CD4-positive, alpha-beta T cell treated with Interleukin-1 beta for 1 hour (primary cell): ENCODE measurements around the gene OTUB1.
"Not testable (repeated sequence)": the region's sequence is repeated elsewhere in the genome, so short reads cannot be mapped to it uniquely, and the experiment has no call there.

ENCODE experiments used
- DNase-seq, 2 donors: peaks; one replicate each; pipeline ENCODE4 v3.0.0-alpha.2; 2020 to 2022

OTUB1 gene

DNA sequence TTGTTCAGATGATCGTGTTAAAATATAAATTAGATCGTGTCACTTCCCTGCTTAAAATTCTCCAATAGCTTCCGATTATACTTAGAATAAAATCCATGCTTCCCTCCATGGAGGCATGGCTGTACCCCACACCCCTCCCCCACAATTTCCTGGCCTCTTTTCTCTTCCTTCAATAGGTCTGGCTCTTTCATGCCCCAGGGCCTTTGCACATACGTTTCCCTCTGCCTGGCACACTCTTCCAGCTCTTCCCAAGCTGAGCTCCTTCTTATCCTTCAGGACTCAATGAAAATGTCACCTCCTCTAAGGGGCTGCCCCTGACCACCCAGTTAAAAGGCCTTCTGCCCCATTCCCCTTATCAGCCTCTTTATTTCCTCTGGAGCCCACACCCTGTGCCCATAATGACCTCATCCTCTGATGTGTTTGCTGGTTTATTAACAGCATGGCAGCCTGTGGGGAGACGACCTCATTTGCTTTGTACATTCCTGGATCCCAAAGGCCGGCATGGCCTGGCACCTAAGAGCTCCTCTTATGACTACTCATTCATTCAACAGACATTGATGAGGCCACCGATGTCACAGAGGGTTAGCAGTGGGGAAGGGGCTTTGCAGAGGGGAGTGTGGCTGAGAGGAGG is 40.5 kb downstream of the OTUB1 start:
- DNase-seq = no peak

DNA sequence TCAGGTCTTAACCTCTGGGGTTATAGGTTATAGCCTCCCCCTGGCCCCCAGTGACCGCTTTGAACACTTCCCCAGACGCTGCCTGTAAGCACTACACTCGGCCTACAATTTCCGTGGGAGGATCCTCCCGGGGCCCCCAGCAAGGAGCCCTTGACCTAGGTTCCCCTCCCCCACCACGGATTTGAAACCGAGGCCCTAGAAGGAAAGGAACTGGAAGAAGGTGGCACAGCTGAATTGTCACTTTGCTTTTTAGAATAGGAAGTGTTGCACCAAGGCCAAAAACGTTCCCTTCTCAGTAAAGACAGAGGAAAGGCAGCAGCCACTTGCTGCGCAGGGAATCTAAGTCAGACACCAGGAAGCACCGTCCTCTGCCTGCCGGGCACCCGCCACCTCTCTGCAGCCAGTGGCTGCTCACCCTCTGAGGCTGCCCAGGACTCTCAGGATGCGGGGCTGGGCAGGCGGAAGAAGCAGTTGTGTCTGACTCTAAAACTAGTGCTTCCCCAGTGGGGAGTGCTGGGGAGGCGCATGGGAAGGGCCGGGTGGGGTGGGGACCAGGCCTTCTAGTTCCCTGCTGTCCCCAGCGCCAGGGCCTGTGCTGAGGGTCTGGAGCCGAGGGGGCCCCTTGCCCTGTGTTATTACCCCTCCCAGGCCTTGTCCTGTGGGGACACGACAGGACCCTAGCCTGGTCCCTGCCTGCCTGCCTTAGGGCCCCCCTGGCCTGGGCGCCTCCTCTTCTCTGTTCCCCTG is 41.6 kb downstream of the OTUB1 start:
- DNase-seq = peak; percentile 4 to 17

DNA sequence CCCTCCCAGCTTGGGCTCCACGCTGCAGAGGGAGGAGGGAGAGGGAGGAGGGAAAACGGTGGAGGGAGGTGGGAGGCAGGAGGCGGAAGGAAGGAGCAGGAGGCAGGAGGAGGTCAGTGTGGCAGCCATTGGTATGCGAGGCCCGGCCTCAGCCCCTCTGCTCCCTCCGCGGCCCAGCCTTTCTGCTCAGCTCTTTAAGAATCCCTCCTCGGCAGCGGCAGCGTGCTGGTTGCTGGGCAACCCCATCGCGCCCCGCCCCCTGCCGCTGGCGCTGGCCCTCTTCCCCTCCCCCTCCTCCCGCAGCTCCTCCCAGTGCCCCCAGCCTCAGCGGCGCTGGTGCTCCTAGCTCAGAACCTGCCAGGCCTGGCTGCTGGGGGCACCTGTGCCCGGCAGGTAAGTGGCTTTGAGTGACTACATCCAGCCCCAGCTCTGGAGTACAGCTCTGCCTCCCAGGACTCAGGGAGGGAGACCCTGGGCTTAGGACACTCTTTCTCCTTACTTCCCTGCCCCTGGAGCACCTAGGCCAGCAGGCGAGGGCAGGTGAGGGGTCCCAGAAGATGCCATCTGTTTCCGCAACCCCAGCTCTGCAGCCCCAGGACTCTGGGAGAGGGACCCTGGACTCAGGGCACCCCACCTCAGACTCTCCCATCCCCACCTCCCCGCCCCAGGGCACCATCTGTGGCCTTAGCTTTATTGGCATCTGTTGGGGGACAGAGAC is 42.3 kb downstream of the OTUB1 start:
- DNase-seq = no peak

DNA sequence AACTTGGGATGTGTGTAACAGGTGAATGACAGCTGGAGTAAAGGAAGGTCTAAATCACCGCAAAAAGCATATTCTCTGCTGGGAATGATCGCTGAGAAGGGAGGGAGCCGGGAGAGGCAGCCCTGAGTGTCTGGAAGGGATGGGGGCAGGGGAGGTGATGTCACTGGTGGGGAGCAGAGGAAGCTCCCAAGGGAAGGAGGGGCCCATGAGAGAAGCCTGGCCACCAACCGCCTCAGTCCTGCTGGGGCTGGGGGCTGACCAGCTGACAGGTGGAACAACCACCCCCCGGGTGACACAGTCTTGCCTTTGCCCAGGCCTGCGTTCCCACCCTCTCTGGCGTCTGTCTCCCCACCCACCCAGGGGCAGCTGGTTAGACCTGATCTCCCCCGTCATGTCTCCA is 43.5 kb downstream of the OTUB1 start:
- no peak for DNase-seq

DNA sequence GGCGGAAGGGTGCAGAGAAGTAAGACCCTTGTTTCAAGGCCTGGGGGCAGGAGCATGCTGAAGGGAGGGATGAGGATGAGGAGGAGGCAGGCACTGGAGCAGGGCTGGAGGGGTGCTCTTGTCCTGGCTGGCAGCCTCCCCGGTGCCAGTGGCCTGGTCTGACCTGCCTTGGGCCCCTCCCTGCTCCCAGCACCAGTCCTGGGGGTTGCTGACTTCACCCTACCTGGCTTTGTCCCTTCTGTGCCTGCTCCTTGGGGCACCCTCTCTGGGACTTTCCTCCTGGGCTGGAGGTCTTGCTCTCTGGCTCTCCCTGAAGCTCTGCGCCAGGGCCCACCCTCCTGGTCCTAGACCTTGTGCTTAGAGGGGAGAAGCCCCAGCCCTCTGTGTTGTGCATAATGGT is 44.8 kb downstream of the OTUB1 start:
- no peak for DNase-seq

DNA sequence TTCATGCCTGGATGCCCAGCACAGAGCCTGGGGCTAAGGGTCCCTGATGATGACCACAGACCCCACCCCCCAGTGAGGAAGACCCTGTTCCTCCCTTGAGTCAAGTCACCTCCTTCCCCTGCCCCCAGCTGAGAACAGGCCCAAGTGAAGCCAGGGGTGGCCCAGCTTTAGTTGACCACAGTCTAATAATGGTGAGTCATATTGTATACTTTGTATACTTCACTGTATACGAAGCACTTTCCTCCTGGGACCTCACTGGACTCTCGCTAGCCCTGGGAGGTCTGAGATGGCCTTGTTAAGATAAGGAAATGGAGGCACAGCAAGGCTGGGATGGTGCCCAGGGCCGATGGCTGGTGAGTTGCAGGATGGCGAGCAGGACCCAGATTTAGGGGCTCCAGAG is 45.8 kb downstream of the OTUB1 start:
- DNase-seq = no peak

DNA sequence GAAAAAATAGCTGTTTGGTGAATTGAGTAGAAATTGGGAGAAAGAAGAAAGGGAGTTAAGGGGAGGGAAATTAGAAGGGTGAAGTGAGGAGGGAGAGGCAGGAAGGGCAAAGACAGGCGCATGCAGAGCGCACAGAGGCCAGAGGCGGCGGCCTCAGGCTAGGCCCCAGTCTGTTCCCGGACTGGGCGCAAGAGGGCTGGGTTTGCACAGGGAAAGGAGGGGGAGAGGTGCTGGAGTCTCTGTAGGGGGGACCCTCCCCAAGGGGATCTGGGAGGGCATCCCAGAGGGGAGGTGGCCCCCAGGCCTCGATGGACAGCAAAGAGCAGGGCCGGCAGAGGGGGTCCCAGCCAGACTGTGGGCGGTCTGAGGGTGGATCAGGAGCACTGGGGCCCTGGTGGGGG is 48.2 kb downstream of the OTUB1 start:
- DNase-seq = no peak

DNA sequence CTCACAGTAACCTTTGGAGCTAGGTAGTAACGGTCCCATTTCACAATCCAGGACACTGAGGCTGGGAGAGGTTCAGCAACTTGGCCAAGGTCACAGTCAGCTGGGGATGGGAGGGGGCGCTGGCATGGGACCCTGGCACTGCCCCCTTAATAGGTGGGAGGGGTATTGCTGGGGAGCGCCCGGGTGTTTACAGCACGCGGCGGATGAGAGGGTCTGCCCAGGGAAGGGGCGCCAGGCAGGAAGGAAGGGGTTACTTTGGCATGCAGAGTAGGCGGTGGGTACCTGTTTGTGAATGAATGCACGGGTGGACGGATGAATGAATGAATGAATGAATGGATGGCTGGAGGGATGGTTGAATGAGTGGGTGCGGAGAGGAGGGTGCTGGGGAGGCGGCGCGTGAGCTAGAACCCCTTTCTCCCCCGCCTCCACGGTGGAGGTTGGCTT is 48.9 kb downstream of the OTUB1 start:
- no peak for DNase-seq

DNA sequence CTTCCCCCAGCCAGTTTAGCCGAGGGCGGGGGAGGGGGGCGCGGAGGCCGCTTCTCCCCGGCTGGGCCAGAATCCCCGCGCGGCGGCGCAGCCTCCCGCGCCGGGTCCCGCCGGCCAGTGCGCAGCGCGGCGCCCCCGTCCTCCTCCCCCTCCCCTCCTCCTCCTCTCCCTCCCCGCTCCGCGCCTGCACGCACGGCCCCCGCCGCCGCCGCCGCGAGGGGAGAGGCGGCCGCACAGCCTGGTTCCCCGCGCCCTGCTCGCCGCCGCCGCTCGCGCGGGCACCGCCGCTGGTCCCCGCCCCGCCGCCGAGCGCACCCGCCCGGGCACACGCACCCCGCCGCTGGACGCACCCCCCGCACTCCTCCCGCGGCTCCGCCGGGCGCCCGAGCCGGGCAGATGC is 49.3 kb downstream of the OTUB1 start, which contains the start of gene FLRT1:
FLRT1 (plus strand) TSS at position 356 of the 400 bp plus-strand sequence. CDS start 80,337 bp downstream, outside the sequence.
- DNase-seq = no peak

DNA sequence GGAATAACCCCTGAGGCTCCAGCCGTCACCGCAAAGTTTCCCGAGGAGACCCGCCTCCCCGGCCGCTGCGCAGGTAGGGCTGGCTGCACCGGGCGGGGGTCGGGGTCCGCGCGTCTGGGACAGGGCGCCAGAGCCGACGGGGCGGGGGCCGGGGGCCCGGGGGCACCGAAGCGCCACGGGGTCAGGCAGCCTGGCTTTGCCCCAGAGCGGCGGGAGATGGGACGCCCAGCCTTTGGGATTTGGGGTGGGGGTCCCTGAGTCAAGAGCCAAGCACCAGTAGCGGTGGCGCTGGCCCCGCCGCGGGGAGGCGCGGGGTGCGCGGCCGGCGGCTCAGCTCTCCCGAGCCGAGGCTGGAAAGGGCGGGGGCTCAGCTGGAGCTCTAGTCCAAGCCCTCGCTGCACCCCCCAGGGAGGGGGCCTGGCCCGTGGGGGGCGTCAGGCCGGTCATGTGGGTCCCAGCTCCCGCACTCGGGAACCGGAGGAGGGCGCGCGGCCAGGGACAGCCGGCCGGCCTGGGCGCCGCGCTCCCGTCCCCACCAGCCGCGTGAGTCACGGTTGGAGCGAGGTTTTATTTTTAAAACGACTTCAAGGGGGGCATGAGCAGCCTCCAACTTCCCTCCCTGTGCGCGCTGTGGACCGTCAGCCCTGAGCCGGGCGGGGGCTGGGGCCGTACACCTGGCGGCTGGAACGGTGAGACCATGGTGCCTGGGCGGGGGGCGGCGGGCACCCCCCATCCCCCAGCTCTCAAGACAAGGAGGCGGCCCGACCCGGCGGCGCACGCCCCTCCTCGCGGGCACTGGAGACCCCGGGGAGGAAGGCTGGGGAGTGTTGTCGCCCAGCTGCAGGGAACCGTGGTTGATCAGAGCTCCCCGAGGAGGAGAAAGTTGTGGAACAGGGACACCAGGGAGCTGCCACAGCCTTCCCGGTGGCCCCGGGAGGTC is 50.1 kb downstream of the OTUB1 start:
- DNase-seq = no peak

DNA sequence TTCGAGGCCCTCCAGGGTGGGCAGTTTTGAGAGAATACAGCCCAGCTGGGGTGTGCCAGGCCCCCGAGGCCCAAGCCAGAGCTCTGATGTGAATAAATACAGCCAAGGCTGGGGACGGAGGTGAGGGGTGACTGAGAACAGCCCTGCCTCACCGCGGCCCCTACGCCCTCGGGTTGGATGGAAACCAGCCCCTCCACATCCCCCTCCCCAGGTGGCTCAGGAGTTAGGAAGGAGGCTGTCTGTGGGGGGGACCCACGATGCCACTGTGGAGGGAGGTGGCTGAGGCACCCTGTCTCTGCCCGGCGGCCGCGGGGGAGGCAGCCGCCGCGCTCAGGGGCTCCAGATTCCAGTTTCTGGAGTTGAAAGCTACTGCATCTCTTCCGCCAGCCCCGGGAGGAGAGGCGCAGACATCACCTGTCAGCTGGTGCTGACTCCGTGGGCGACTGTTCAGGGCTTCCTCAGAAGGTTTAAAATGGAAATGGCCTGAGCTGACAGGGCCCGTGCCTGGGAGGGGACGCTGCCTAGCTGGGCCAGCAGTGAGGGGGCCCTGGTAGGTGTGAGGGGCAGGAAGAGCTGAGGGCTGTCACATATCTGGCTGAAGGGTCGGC is 50.9 kb downstream of the OTUB1 start:
- DNase-seq = no peak

DNA sequence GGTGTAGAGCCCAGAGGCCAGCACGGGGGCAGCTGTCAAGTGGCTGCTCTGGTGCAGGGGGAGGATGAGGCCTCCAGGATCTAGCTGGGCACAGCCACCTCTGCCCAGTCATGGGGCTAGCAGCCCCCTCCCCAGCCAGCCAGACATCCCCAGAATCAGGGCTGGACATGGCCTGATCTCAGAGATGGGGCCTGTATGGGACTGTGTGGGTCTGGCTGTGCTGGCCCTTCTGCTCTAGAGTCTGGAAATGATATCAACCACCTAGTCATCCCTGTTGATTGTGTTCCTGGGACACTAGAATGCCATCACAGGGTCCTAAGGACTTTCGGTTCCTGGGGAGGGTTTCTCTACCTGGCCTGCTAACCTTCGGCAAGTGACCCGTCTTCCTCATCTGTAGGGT is 52.3 kb downstream of the OTUB1 start:
- DNase-seq = no peak

DNA sequence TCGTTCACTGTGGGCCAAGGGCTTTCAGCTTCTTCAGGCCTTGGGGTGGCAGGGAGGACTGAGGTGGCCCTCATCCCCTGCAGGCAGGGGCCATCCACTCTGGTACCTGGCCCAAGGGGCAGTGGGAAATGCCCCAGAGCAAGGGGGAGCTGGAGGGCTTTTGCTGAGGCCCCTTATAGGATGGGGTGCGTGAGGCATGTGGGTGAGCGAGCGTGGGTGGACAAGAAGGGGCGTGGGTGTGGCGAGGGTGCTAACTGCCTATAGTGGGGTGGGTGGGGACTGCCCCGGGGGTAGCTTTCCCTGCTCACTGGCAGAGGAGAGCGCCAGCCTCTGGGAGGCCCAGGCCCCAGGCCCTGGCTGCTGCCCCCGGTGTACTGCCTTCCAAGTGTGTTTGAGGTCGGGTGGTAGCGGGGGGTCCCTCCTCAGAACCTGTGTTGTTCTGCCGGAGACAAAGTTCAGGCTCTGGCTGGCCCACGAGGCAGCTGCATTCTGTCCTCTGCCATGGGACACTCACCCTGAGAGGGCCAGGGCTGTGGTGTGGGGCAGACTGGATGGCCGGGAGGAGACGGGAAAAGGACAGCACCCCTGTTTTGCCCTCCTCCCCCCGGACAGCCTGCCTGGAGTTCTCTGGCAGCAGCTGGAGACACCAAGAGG is 52.9 kb downstream of the OTUB1 start:
- DNase-seq = no peak

DNA sequence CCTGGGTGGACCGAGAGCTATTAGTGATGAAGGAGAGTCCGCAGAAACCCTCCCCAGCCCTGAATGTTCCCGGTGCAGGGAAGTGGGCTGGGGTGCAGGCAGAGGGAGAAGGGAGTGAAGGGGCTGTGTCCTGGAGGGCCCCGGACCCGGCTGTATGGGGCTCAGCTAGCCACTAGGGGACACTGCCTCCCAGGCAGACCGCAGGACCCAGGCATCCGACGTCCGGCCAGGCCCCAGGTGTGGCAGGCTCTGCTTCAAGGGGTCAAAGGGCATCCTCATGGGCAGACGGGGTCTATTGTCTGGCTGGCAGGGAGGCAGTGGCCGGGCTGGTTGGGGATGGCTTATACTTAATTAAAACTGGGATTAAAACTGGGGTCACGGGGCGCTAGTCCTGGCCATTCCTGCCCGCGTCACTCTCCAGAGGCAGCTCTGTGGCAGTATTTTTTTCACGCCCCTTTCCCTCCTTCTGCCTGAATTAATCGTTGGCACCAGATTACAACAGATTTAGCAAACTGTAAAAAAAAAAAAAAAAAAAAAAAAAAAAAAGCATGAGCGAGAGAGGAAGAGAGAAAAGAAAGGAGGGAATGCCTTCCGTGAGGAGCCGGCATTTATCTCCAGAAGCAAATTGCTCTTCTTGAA is 54.6 kb downstream of the OTUB1 start:
- DNase-seq = no peak

DNA sequence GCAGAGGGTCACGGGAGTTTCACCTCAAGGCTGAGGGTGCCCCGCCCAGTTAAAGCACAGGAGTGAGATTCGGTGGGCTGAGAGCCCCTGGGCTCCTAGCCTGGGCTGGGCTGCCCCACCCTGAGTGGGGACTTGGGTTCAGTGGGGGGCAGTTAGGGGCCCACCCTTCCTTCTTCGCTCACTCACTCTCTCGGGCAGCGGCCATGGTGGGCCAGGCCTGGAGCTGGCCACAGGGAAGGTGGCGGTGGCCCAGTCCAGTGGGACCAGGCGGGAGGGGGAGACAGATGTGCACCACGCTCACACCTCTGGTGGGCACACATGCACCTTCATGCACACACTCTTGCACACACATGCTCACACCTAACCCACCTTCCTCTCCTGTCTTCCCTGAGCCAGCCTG is 55.6 kb downstream of the OTUB1 start:
- no peak for DNase-seq

DNA sequence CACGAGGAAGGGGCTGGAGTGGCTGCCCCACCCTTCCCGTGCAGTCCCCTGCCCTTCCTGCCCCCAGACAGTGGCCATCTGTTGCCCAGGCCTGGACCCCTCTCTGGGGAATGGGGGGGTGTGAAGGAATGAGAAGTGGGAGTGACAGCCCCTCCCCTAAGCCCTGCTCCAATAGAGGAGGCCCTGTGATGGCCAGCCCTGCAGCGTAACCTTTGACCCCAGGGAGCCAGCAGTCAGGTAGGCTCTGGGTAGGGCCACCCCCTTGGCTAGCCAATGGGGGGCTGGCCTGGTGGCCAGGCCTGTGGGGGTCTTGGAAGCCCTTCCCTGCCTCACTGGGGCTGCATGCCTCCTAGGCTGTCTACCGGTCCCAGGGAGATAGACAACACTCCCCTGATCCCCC is 56.1 kb downstream of the OTUB1 start:
- no peak for DNase-seq

DNA sequence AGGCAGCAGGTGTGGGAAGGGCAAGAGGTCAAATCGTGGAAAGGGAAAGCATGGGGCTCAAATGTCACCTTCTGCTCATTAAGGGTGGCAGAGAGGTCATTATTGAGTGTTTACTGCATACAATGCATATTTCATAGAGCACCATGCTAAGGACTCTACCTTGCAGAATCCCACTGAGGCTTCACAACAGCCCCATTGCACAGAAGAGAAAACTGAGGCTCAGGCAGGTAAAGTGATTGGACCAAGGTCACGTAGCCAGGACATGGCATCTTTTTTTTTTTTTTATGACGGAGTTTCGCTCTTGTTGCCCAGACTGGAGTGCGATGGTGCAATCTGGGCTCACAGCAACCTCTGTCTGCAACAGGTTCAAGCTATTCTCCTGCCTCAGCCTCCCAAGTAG is 57.3 kb downstream of the OTUB1 start:
- no peak for DNase-seq

DNA sequence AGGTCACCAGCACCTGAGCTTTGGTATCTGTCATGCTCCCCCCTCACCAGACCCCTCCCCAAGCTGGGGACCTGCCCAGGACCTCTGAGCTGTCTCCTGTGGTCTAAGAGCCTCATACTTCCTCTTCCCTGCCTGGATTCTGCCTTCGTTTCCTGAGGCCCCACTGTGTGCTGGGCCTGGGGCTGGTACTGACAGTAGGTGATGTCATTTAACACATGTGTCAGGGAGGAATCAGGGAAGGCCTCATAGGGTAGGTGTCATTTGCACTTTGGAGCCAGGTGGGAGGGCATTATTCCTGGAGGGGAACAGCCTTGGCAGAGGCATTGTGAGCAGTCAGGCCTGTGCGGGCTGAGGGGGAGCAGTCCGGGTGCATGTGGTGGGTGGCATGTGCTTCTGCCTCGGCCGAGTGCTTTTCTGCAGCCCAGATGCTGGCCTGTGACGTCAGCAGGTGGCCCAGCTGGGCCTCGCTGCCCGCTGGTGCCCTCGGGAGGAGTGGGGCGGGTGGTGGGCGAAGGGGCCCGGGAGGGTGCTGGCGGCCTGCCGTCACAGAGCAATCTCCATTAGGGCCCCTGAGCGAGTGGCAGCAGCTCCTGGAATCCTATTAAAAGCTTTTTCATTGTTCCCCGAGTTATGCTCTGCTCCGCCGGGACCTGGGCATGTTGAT is 58.6 kb downstream of the OTUB1 start:
- no peak for DNase-seq

DNA sequence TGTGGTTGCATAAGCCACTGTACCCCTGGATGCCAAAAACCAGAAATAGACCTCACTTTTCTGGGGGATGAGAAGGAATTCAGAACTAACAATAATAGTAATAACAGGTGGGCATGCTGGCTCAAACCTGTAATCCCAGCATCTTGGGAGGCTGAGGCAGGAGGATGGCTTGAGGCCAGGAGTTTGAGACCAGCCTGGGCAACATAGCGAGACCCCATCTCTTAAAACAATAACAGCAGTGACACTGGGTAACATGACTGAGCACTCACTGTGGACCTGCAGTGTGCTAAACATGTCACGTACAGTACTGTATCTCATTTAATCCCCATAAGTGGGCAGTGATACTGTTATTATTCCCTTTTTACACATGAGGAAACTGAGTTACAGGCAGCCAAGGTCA is 59.5 kb downstream of the OTUB1 start:
- DNase-seq = no peak

DNA sequence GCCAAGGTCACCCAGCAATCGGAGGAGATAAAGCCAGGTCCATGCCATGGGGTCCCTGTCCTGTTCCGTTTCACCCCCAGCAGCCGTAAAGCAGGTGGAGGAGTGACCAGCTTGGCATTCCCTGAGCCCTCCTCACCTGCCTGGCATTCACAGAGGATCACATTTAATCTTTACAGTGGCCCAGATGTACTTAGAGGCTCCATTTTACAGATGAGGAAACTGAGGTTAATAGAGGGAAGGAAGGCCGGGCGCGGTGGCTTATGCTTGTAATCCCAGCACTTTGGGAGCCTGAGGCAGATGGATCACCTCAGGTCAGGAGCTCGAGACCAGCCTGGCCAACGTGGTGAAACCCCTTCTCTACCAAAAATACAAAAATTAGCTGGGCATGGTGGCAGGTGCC is 61.1 kb downstream of the OTUB1 start:
- DNase-seq = not testable (repeated sequence)
